GM19023 (cell line): ENCODE results near the gene WDR6.

ENCODE experiments used
- ATAC-seq: cut with Tn5 transposase; IDR thresholded peaks from one replicate; pipeline ENCODE4 v1.9.1; 2021; ENCODE audit warnings: mild to moderate bottlenecking, moderate library complexity; ENCODE audit not compliant: unreplicated experiment

Gene WDR6, protein sequence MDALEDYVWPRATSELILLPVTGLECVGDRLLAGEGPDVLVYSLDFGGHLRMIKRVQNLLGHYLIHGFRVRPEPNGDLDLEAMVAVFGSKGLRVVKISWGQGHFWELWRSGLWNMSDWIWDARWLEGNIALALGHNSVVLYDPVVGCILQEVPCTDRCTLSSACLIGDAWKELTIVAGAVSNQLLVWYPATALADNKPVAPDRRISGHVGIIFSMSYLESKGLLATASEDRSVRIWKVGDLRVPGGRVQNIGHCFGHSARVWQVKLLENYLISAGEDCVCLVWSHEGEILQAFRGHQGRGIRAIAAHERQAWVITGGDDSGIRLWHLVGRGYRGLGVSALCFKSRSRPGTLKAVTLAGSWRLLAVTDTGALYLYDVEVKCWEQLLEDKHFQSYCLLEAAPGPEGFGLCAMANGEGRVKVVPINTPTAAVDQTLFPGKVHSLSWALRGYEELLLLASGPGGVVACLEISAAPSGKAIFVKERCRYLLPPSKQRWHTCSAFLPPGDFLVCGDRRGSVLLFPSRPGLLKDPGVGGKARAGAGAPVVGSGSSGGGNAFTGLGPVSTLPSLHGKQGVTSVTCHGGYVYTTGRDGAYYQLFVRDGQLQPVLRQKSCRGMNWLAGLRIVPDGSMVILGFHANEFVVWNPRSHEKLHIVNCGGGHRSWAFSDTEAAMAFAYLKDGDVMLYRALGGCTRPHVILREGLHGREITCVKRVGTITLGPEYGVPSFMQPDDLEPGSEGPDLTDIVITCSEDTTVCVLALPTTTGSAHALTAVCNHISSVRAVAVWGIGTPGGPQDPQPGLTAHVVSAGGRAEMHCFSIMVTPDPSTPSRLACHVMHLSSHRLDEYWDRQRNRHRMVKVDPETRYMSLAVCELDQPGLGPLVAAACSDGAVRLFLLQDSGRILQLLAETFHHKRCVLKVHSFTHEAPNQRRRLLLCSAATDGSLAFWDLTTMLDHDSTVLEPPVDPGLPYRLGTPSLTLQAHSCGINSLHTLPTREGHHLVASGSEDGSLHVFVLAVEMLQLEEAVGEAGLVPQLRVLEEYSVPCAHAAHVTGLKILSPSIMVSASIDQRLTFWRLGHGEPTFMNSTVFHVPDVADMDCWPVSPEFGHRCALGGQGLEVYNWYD

DNA sequence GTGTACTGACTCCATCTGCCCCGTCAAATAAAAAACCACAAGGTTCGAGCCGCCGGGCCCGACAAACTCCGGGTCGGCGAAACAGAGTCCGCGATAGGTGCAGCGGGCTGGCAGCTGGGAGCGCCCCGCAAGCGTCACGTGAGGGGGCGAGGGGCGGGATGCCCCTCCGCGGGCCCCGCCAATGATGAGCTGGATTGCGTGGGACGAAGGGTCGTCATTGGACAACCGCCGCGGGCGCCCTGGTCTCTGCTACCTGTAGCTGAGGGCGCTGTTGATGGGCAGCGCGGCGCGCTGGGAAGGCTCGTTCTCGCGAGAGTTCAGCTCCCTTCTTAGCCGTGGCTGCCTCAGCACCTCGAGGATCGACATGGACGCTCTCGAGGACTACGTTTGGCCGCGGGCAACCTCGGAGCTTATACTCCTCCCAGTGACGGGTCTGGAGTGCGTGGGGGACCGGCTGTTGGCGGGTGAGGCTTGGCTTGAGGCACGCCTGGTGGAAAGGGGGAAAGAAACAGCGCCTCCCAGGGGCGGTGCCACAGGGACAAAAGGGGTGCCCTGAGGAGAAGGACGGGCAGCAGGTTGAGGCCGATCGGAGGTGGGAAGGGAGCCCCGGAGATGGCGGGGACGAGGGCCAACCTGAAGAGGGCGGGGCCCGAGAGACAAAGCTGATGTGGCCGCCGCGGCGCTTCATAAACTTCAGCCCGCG is at the start of gene WDR6:
Gene WDR6, plus strand, starts transcription at position 324 of the 703 bp plus-strand sequence. Its CDS starts 41 bp downstream, at position 365.
- ATAC-seq, result peak; percentile 89

DNA sequence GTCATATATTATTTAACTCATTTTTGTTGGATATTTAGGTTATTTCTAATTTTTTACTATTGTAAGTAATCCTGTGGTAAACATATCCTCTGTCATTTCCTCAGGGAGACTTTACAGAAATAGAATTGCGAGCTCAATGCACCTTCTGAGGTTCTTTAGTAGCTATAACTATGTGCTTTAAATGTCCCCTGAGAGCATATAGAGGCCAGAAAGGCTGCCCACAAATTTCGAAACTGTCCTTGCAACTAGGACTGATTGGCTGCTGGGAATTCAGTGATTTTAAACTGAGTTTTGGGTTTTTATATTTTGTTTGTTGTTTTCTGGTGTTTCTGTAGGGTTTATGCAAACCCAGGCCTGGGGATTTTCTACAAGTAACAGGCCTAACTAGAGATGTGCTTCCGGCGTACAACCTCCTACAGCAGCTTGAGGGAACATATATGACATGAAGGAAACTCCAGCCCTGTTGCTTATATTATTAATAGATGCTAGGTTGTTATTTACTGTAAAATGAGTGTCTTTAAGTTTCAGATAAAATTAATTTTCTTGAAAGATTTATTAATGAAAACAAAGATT is 46.3 kb upstream of the WDR6 start:
- ATAC-seq, result no peak

DNA sequence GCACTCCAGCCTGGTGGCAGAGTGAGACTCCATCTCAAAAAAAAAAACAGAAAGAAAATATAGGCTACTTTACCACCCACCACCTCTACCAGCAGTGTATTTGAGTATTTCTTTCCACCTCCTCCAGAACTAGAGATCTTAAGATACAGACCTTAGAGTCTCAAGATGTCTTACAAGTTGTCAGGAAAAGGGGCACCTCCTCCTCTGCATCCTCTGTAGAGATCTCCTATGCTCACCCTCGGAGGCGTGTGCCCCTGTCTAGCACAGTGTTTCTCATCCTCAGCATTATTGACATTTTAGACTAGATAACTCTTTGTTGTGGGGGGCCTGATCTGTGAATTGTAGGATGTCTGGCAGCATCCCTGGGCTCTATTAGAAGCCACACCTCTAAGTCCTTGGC is 44.9 kb upstream of the WDR6 start:
- ATAC-seq, result no peak

DNA sequence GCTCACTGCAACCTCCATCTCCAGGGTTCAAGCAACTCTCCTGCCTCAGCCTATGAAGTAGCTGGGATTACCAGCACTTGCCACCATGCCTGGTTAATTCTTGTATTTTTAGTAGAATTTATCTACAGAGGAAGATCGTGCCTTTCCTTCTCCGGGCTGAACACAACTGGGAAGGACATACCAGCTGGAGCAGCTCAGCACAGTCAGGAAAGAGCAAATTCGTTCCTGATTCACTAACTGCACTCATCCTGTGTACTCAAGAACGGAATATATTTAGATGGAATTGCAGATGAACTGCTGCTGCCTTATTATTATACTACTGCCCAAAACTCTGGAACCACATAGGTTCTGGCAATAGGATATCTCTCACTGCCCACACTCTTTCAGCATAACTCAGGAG is 44.3 kb upstream of the WDR6 start:
- no peak for ATAC-seq

DNA sequence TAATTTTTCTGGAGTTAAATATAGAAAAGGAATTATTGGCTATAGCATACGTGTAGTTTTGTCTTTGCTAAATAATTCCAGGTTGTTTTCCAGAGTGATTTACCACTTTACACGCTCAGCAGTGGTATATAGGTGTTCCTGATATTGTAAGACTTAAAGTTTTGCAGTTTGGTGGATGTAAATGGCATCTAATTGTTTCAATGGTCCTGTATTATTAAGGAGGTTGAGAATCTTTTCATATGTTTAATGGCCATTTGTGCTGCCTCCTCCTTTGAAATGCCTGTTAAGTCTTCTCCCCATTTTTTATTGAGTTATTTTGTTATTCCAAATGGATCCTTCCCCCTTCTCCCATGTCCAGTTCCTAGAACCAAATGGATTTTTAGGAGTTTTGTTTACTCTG is 43.6 kb upstream of the WDR6 start:
- no peak for ATAC-seq

DNA sequence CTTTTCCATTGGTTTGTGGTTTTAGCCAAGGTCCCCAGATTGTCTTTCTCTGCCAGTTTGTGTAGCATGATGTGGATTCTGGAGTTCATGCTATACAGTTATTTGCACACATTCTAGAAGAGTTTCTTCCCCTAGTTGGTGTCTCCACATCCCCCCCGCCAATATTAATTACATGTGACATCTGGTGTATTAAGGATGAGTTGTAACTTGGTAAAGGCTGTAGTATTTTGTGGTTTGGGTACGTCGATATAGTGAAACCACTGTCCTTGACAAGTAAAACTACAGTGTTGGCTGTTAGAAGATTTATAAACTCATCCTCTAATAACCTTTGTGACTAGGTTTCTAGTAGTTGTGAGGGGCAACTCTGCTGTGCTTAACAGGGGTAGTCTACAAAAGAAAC is 40.8 kb upstream of the WDR6 start:
- ATAC-seq, result no peak

DNA sequence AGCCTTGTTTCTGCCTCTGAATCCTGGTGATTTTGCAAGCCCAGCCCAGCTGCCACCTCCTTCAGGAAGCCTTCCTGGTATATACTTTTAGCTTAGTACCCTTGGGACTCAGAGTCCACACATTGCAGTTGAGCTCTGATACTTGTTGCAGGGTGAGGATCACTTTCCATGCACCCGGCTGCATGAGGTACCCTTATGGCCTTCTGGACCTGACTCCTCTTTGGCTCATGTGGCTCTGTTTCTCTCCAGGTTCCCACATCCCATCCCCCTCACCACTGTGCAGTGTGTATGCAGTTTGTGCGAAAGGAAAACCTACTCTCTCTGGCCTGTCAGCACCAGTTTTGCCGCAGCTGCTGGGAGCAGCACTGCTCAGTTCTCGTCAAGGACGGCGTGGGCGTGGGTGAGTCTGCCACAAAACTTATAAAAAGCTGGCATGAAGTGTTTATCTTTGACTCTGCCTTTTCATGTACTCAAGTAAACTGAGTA is 40.3 kb upstream of the WDR6 start:
- no peak for ATAC-seq

DNA sequence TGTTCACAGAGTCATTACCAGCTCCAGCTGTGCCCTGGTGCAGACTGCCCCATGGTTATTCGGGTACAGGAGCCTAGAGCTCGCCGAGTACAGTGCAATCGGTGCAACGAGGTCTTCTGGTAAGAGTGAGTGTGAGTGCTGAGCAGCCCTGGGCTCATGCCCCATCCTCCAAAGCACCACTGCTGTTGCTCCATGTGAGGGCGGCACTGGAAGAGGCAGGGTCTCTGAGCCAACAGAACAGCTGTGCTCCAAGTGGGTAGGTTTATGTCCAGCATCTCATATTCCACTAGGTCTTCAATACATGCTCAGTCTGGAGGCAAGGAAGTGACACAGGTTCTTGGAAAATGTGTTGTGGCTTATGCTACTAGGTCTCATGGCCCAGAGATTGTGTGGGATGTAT is 36.6 kb upstream of the WDR6 start:
- no peak for ATAC-seq

DNA sequence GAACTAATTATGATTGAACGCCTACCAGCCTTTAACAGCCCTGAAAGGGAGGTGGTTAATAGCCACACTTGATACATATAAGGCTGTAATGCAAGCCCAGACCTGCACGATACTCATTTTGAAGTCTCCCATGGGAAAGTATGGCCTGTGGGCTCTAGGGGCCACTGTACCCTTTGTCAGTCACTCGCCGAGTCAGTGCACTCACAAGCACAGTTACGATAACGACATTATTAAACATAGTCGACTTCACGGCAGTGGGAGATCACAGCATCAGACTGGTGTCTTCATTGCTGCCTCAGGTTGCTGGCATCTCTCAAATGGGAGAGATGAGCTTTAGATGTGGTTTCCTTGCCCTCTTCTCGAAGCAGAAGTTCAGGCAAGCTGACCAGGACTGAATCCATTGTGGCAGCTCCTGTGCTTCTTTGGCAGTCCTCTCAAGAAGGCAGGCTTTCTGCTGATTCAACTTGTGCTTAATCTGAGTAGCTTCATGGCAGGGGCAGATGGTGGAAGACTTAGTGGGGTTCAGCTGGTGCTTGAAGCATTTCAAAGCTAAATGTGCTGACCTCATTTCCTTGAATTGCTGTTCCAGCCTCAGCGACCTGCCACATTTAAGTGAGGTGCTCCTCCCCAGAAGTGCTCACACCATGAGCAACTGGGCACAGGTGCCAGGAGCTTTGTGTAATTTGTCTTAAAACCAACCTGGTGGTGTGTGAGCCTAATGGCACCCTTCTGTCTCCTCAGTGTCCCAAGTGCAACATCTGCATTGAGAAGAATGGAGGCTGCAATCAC is 32.9 kb upstream of the WDR6 start:
- no peak for ATAC-seq

DNA sequence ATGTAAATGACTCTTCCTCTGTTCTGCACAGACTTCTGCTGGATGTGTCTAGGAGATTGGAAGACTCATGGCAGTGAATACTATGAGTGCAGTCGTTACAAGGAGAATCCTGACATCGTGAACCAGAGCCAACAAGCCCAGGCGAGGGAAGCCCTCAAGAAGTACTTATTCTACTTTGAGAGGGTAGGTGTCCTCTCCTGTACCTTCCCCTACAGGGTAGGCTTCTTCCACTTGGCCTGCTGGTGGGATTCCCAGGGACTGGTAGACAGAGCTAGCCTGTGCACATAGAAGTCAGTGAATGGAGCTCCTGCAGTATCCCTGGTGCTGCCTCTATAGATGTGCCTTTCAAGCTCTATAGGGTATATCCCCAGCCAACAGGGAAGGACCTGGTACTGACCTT is 27.7 kb upstream of the WDR6 start:
- ATAC-seq, result no peak

DNA sequence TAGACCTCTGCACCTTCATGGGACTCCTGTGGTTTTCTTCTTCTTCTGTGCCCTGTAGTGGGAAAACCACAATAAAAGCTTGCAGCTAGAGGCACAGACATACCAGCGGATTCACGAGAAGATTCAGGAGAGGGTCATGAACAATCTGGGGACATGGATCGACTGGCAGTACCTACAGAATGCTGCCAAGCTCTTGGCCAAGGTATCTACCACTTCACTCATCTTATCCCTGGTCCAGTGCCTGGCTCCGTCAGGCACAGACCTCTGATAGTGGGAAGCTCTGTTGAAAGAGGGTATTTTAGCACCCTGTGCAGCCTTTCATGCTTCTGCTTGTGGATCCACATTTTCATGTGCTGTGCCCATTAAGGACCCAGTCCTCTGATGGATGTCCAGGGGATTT is 26.9 kb upstream of the WDR6 start:
- no peak for ATAC-seq

DNA sequence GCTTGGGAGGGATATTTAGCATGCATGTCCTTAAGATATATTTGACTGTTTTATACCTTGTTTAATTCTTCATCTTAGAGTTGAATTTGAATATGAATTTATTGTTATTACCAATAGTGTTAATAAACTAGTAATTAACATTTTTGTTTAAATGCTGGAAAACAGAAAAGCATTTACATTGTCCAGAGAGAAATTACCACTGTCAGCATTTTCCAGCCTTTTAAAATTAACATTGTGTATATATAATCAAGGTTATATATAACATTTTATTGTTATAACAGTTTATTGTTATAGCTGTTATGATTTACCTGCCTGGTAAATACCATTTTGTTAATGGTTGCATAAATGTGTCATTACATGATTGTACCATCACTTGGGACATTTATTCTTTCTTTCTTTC is 25.2 kb upstream of the WDR6 start:
- ATAC-seq, result no peak

DNA sequence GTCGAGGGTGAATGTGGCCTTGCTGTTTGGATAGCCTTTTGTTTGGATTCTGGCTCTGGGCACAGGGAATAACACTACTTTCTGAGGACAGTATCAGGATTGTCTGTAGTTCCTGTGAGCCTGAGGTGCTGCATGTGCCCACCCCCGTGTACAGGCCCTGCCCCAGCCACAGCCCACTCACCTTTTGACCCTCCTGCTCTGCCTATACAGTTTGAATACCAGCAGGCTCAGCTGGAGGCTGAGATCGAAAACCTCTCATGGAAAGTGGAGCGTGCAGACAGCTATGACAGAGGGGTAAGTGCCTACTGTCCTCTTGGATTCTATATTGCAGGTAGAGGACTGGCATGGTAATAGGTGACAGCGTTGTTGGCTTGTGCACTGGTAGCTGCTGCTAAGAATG is 24.5 kb upstream of the WDR6 start:
- no peak for ATAC-seq

DNA sequence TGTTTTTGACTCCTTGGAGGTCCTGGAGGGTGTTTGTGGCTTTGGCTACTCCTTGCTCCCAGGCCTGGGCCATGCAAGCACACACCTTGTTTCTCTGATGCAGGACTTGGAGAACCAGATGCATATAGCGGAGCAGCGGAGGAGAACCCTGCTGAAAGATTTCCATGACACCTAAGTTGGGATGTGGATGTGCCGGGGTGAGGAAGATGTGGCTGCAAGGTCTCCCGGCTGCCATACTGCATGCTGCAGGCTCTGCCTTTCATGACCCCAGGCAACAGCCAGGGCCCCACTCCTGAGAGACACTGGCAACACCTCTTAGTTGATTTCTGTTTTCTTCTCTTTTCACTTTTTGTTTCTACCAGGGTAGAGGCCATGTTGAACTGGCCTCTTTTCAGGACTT is 24.1 kb upstream of the WDR6 start:
- ATAC-seq, result no peak

DNA sequence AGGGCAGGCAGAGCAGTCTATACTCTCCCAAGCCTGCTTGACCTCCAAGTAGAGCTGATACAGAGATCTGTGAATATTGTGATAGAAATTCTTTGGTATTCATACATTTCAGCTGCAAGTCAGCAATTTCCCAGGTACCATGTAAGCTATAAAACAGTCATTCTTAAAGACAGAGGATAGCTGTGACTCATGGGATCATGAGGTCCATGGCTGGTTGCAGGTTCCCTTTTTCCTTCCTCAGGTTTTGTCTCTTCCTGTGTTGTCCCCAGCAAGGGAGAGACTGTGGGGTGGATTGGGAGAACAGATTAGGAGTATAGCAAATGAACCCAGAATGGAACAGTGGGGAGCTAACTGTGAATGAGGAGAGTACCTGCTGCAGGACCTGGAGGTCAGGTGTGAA is 22.5 kb upstream of the WDR6 start:
- ATAC-seq, result no peak

DNA sequence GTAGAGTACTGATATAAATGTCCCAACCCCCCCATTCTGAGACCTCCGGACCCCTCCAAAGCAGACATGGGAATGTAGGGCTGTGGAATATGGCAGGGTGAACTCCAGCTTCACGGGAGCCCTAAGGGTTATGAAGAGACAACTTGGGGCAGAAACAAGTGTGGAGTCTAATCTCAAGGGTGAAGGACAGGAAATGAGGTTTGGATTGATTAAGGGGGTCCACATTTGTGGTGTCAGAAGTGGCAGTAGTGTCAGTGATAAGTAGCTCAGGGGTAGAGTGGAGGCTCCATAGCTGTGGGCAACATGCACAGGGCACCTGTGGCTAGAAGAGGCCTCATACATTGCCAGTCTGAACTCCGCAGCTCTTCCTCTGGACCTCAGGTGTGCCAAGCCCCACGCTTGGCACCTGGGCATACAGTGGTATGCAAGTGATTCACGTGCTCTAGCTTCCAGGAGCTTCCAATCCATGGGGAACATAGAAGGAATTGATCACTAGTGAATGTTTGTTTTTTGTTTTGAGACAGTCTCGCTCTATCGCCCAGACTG is 21.3 kb upstream of the WDR6 start:
- ATAC-seq, result no peak

DNA sequence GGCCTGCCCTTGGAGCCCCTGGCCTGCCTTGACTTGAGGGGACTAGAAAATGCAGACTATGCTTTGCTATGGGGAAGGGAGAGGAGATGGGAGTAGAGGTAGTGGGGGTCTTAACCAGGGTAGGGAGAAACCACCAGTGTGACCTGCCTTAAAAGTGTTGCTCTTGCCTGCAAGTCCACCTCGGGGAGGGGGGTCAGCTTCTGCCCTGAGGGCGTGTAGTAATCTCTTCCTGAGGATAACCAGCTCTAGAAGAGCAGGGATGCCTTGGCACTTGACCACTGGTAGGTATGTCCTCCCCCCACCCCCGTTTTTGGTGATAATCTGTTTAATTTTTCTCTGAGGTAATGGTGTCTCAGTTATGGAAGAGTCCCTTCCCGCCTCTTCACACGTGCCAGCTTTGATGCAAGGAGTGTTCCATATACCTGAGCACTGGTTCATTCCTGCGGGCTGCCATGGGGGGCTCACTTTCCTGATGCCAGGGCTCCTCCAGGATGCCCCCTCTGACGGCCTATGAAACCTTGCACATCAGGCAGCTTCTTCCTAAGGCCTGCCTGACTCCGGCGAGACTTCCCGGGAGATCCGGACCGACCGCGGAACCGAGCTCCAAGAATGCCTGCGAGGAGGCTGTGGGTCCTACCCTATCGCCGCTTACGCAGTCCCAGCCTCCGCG is 17.9 kb upstream of the WDR6 start:
- no peak for ATAC-seq

DNA sequence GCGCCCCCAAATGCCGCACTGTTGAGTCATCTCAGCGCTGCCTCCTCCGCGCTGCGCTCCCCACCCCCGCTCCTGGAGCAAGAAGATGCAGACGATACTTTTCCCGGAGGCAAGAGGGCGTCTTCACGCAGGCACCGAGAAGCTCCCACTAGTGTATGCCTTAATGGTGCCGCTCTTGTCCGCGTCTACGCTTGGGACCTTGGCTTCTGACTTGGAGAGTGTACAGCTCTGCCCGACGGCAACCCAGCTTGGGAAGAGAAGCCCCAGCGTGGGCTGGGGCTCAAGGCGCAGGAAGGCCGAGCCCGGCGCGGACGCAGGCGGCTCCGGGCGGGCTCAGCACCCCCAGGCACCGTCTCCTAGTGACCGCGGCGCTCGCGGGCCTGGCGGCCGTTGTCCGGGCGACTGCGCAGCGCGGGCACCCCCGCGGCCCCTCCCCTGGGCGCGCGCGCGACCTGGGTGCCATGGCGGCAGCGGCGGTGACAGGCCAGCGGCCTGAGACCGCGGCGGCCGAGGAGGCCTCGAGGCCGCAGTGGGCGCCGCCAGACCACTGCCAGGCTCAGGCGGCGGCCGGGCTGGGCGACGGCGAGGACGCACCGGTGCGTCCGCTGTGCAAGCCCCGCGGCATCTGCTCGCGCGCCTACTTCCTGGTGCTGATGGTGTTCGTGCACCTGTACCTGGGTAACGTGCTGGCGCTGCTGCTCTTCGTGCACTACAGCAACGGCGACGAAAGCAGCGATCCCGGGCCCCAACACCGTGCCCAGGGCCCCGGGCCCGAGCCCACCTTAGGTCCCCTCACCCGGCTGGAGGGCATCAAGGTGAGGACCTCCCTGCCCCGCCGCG is 17.2 kb upstream of the WDR6 start, which contains the start of gene P4HTM:
Gene P4HTM, plus strand, starts transcription at position 446 of the 840 bp plus-strand sequence. Its CDS starts 16 bp downstream, at position 462.
- ATAC-seq, result peak; percentile 60
